GM12875 (cell line): Measurements from ENCODE around the gene TGFB2.

ENCODE experiments used
- H3K4me3 ChIP-seq: one replicate; pipeline ENCODE4 v1.5.1; 2011; ENCODE audit warnings: low read depth, low read length, control low read depth
- CTCF ChIP-seq: IDR thresholded peaks from 2 replicates; pipeline ENCODE4 v1.5.1; 2011; ENCODE audit warnings: low read depth, mild to moderate bottlenecking, control low read depth, inconsistent platforms, low read length, moderate library complexity, borderline replicate concordance; ENCODE audit not compliant: insufficient read depth

Gene TGFB2

DNA sequence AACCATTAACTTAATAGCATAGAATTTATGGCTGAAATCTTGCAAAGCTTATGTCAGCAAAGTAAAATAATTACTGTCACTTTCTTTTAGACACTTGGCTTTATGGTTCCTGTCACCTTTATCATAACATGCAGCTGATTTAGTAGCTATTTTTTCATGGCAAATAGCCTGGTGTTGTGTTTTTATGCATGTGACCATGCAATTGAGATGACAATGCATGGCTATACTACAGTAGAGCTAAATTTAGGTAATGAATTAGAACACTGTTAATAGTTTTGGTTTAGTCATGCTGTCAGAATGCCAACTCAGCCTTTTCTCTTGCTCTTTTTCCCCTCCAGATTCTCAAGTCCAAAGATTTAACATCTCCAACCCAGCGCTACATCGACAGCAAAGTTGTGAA lies 88.6 kb downstream of the TGFB2 start:
- H3K4me3 ChIP-seq, result no peak overlapping the region
- no peak for TF ChIP-seq CTCF

- no peak for TF ChIP-seq CTCF
- H3K4me3 ChIP-seq, result no peak overlapping the region
These were observed 90.4 kb downstream of the TGFB2 start for GRCh38 chr1:218435528-218435927.

DNA sequence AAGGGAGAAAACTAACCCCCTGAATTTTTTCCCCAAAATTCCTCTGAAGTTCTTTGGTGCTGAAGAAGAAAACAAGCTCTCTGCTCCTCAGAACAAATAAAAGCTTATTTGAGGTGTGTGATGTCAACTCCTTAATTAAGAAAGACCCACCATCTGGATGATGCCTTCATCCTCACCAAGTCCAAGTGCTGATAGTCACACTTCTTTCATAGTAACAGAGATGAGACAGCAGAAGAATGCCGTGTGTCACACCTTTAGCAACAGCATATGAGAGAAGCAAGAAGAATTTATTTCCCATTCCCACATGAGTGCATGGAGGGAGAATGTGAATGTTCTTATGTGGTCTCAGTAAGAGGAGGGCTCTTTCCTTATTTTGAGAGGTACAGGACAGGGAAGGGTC lies 91.2 kb downstream of the TGFB2 start:
- TF ChIP-seq CTCF, result no peak
- no peak overlapping the region for H3K4me3 ChIP-seq

DNA sequence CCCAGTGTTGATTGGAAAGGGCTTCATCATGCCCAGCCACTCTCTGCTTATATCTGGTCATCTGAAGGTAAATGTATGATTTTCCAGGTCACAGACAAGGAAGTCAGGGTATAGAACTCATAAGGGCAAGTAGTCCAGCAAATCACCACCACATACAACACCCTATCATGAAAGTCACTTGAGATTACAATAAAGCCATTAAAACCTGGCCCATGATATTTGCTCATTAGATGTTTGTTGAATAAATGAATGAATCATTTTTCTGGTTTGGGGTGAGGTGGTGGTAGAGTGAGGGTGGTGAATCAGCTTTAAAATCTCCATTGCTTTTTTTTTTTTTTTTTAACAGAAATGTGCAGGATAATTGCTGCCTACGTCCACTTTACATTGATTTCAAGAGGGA lies 91.9 kb downstream of the TGFB2 start:
- no peak for TF ChIP-seq CTCF
- H3K4me3 ChIP-seq, result no peak overlapping the region

- no peak overlapping the region for H3K4me3 ChIP-seq
These were observed 94.6 kb downstream of the TGFB2 start for GRCh38 chr1:218439541-218440295.

DNA sequence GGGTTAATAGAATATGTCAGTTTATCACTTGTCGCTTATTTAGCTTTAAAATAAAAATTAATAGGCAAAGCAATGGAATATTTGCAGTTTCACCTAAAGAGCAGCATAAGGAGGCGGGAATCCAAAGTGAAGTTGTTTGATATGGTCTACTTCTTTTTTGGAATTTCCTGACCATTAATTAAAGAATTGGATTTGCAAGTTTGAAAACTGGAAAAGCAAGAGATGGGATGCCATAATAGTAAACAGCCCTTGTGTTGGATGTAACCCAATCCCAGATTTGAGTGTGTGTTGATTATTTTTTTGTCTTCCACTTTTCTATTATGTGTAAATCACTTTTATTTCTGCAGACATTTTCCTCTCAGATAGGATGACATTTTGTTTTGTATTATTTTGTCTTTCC lies 98.1 kb downstream of the TGFB2 start:
- TF ChIP-seq CTCF, result no peak
- H3K4me3 ChIP-seq, result no peak overlapping the region

More at GRCh38 chr1:218439541-218440295, 94.6 kb downstream of the TGFB2 start:
- TF ChIP-seq CTCF, result no peak

GRCh38 chr1:218444173-218444572 lies 99.0 kb downstream of the TGFB2 start:
- no peak for TF ChIP-seq CTCF
- H3K4me3 ChIP-seq, result no peak overlapping the region
